Measurements from ENCODE around the gene TOP2B.

Gene TOP2B

DNA sequence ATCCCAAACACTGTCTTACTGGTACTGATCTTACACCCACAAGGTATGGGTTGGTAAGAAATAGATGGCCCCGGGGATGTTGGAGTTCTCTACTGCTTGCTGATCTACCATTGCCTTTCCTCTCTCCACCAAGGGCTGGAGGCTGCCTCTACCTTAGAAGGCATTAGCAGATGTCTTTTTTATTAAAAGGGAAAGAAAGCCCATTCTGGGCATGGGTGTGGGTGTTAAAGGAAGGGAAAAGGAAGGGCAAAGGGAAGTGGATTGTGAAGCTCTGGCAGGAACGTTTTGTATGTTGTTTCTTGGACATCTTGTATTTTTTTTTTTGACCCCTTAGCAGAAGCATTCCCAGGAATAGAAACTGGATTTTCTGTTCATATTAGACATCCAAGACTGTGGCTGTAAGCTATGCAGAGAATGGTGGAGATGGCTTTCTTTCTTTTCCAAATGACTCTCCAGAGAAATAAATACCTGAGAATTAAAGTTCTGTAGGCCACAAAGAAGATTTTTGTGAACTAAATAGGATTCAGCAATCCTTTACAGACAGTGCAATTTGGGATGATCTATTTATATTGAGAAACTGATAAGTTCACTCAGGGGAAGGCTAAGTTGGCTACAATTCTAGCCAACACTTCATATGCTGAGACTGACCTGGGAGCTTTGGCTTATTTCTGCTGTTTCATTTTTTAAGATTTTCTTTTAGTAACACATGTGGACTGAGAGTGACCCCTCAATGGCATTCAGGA is 108.8 kb downstream of the TOP2B start:
- no peak for FAIRE-seq

GRCh38 chr3:25554376-25554775 is 110.3 kb downstream of the TOP2B start:
- no peak for FAIRE-seq

DNA sequence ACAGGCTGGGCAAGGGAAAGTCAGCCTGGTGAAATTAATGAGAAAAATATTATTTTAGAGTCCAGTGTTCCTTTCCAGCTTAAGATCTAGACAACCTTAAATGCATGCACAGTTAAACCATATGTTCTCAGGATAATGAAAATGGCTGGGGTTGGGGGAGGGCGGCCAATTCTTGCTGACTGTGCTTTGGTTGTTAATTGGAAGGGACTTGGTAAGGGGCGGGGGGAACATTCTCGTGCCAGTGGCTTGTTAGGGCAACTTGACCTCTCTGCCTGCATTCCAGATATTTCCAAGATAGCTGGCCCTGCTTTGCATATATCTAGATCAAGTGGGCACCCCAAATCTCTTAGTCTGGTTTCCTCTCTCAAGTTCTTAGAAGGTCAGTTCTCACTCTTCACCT is 112.5 kb downstream of the TOP2B start:
- no peak for FAIRE-seq

DNA sequence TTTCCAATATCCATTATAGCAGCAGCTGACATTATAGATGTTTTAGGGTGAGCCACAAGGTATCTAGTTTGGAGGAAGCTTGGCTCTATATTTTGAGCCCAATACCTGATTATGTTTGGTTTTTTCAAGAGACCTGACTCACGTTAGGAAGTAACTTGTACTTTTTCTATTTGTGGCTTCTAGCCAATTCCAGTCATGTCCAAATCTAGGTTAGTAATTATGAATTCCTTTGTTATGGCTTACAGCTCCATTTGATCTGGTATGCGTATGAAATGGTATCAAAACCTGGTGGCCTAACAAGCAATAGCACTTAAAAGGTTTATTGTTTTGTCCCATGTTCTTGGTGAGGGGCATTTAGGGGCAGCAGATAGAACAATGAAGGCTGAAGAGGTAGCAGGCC is 115.9 kb downstream of the TOP2B start:
- FAIRE-seq, result no peak

DNA sequence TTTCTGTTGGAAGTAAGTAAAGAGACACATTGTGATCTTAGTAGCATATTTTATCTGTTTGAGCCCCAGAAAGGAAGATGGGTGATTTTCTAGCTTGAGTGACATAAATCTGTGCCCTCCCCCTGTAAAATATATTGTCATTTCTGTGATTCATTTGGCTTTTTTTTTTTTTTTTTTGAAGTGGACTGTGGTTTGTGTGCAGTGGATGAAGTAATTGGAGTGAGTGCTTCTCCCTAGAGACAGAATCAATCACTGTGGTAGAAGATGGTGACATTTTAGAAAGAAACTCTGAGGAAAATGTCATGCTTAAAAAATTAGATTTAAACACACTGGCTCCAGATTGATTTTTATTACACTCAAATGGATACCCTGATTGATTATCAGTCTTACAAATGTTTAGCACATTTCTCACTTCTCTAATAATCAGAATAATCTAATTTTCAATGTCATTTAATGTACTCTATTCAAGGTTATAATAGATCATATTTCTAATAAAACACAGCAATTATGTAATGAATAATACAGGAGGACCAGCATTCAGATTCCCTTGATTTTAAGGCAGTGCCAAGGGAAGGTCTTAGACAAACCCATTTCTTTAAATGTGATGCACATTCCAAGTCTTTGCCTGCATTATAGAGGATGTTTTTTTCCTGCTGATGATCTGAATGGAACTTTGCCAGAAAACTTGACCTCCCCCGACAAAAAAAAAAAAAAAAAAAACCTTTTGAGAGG is 116.6 kb downstream of the TOP2B start:
- no peak for FAIRE-seq
